NCI-H2107 (cell line): ENCODE measurements around the gene PAAF1.

Experiments used
- DNase-seq: peaks from one replicate; lab custom pipeline; 2025; lab: John Stamatoyannopoulos, UW

The PAAF1 gene

GRCh38 chr11:73972620-73973449 lies 96.0 kb downstream of the PAAF1 start:
- DNase-seq = no peak

- no peak for DNase-seq
Observed at GRCh38 chr11:73974604-73975478, 98.0 kb downstream of the PAAF1 start.

- no peak for DNase-seq
Observed at GRCh38 chr11:73975479-73975757, 98.6 kb downstream of the PAAF1 start.

GRCh38 chr11:73976451-73977151 lies 99.8 kb downstream of the PAAF1 start:
- DNase-seq = no peak

- no peak for DNase-seq
Observed at GRCh38 chr11:73977856-73978519, 101.2 kb downstream of the PAAF1 start.

- no peak for DNase-seq
Observed at GRCh38 chr11:73978576-73979086, 101.8 kb downstream of the PAAF1 start.

- DNase-seq = no peak
Observed at GRCh38 chr11:73980001-73980961, 103.5 kb downstream of the PAAF1 start.
